IPS-15b (cell line): ENCODE data around the gene UBASH3A.
A peak's percentile ranks its signal among the peaks of the same experiment; 100 is the strongest.
"Not testable (repeated sequence)": the region's sequence is repeated elsewhere in the genome, so short reads cannot be mapped to it uniquely, and the experiment has no call there.

Source experiments
- H3K27me3 ChIP-seq: one replicate; pipeline ENCODE4 v1.6.1; 2013; ENCODE audit warnings: low read length; ENCODE audit not compliant: control insufficient read depth, insufficient read depth
- H3K36me3 ChIP-seq: one replicate; pipeline ENCODE4 v1.6.1; 2013; ENCODE audit warnings: low read length; ENCODE audit not compliant: control insufficient read depth, insufficient read depth
- H3K4me1 ChIP-seq: one replicate; pipeline ENCODE4 v1.6.1; 2013; ENCODE audit warnings: mild to moderate bottlenecking, low read length; ENCODE audit not compliant: control insufficient read depth, insufficient read depth
- H3K4me3 ChIP-seq: one replicate; pipeline ENCODE4 v1.5.1; 2013; ENCODE audit warnings: low read depth, low read length
- H3K9ac ChIP-seq: one replicate; pipeline ENCODE4 v1.6.1; 2013; ENCODE audit warnings: low read depth, mild to moderate bottlenecking, low read length
- H3K9me3 ChIP-seq: one replicate; pipeline ENCODE4 v1.6.1; 2013; ENCODE audit warnings: mild to moderate bottlenecking, low read length; ENCODE audit not compliant: control insufficient read depth, insufficient read depth

Gene UBASH3A

GRCh38 chr21:42406866-42407265 is 3.2 kb downstream of the UBASH3A start:
- Histone ChIP-seq H3K4me3 (no peak overlapping the region), H3K9ac (no peak overlapping the region), H3K4me1 (peaks cover 2% of the 10 kb centered on the region), H3K9me3 (no peaks in the 10 kb centered on the region), H3K36me3 (no peaks in the 10 kb centered on the region), H3K27me3 (no peaks in the 10 kb centered on the region)

GRCh38 chr21:42407476-42407875 is 3.8 kb downstream of the UBASH3A start:
- H3K4me1 ChIP-seq, result peaks cover 2% of the 10 kb centered on the region
- H3K36me3 ChIP-seq, result no peaks in the 10 kb centered on the region
- no peak overlapping the region for H3K4me3 ChIP-seq
- H3K27me3 ChIP-seq, result no peaks in the 10 kb centered on the region
- H3K9me3 ChIP-seq, result no peaks in the 10 kb centered on the region
- H3K9ac ChIP-seq, result no peak overlapping the region

GRCh38 chr21:42408718-42409117 is 5.0 kb downstream of the UBASH3A start:
- H3K4me1 ChIP-seq, H3K9ac ChIP-seq, H3K36me3 ChIP-seq, H3K4me3 ChIP-seq, H3K27me3 ChIP-seq, H3K9me3 ChIP-seq: not testable (repeated sequence)

- Histone ChIP-seq H3K27me3 (no peaks in the 10 kb centered on the region), H3K9ac (no peak overlapping the region), H3K36me3 (no peaks in the 10 kb centered on the region), H3K4me1 (peaks cover 2% of the 10 kb centered on the region), H3K9me3 (no peaks in the 10 kb centered on the region), H3K4me3 (no peak overlapping the region)
Observed at GRCh38 chr21:42409366-42409765, 5.7 kb downstream of the UBASH3A start.

GRCh38 chr21:42411197-42411869 is 7.6 kb downstream of the UBASH3A start:
- Histone ChIP-seq H3K9ac (no peak overlapping the region), H3K4me3 (no peak overlapping the region), H3K4me1 (peaks cover 2% of the 10 kb centered on the region), H3K36me3 (no peaks in the 10 kb centered on the region), H3K27me3 (no peaks in the 10 kb centered on the region), H3K9me3 (no peaks in the 10 kb centered on the region)

GRCh38 chr21:42411891-42412635 is 8.4 kb downstream of the UBASH3A start:
- Histone ChIP-seq H3K9me3 (no peaks in the 10 kb centered on the region), H3K4me1 (peaks cover 2% of the 10 kb centered on the region), H3K27me3 (no peaks in the 10 kb centered on the region), H3K36me3 (no peaks in the 10 kb centered on the region), H3K9ac (no peak overlapping the region), H3K4me3 (no peak overlapping the region)

- peaks cover 2% of the 10 kb centered on the region for H3K4me1 ChIP-seq
- H3K36me3 ChIP-seq, result no peaks in the 10 kb centered on the region
- no peak overlapping the region for H3K4me3 ChIP-seq
- no peak overlapping the region for H3K9ac ChIP-seq
- H3K27me3 ChIP-seq, result no peaks in the 10 kb centered on the region
- H3K9me3 ChIP-seq, result no peaks in the 10 kb centered on the region
Observed at GRCh38 chr21:42412636-42412933, 8.9 kb downstream of the UBASH3A start.

- Histone ChIP-seq H3K4me3 (no peak overlapping the region), H3K4me1 (peaks cover 2% of the 10 kb centered on the region), H3K9me3 (no peaks in the 10 kb centered on the region), H3K9ac (no peak overlapping the region), H3K27me3 (no peaks in the 10 kb centered on the region), H3K36me3 (no peaks in the 10 kb centered on the region)
Observed at GRCh38 chr21:42413093-42413492, 9.4 kb downstream of the UBASH3A start.

GRCh38 chr21:42413500-42413899 is 9.8 kb downstream of the UBASH3A start:
- Histone ChIP-seq H3K9me3 (no peaks in the 10 kb centered on the region), H3K4me1 (peaks cover 2% of the 10 kb centered on the region), H3K36me3 (no peaks in the 10 kb centered on the region), H3K27me3 (no peaks in the 10 kb centered on the region), H3K4me3 (no peak overlapping the region), H3K9ac (no peak overlapping the region)

GRCh38 chr21:42414066-42414465 is 10.4 kb downstream of the UBASH3A start:
- Histone ChIP-seq H3K27me3 (no peaks in the 10 kb centered on the region), H3K36me3 (no peaks in the 10 kb centered on the region), H3K9ac (no peak overlapping the region), H3K9me3 (no peaks in the 10 kb centered on the region), H3K4me3 (no peak overlapping the region), H3K4me1 (peaks cover 2% of the 10 kb centered on the region)

GRCh38 chr21:42414553-42414927 is 10.8 kb downstream of the UBASH3A start:
- Histone ChIP-seq H3K36me3 (no peaks in the 10 kb centered on the region), H3K9me3 (no peaks in the 10 kb centered on the region), H3K4me3 (no peak overlapping the region), H3K4me1 (peaks cover 2% of the 10 kb centered on the region), H3K27me3 (no peaks in the 10 kb centered on the region), H3K9ac (no peak overlapping the region)

GRCh38 chr21:42414928-42415769 is 11.4 kb downstream of the UBASH3A start:
- Histone ChIP-seq H3K27me3 (no peaks in the 10 kb centered on the region), H3K4me1 (no peaks in the 10 kb centered on the region), H3K4me3 (no peak overlapping the region), H3K9me3 (no peaks in the 10 kb centered on the region), H3K9ac (peak overlapping the region; percentile 32), H3K36me3 (no peaks in the 10 kb centered on the region)
